Measurements from ENCODE around the gene PRUNE1.

DNA sequence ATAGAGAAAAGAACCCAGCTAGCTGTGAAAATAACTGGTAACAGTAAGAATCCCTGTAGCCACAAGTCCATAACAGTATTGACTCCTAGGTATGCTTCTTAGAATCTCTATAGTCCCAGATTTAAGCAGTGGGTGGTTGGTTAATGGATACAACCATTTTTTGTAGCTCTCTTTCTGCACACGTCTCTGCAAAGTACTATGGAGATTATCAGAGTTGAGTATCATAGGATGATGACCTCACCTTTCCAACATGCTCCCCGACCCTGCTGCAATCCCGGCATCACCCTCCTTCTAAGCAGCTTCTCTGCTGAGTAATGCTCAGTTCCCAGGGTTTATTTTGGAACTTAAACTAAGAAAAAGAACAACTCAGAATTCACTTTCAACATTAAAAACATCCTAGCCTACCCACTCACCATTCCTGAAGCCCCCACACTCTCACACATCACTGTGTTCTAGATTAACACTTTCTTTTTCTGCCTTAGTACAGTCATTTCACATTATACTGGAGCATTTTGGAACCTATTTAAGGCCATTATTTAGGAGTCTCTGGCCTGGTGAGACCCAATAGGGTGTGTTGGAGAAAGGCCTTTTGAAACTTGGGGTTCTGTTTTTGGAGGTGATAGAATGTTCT is 54.6 kb downstream of the PRUNE1 start:
- TF ChIP-seq EZH2 (IDR thresholded peaks at IDR 0.05; ENCODE audit: borderline replicate concordance) (no peak), EZH2phosphoT487 (IDR thresholded peaks at IDR 0.05; ENCODE audit: low read depth, severe bottlenecking, unreplicated experiment) (no peak)
- TF ChIP-seq, protein P1, sequence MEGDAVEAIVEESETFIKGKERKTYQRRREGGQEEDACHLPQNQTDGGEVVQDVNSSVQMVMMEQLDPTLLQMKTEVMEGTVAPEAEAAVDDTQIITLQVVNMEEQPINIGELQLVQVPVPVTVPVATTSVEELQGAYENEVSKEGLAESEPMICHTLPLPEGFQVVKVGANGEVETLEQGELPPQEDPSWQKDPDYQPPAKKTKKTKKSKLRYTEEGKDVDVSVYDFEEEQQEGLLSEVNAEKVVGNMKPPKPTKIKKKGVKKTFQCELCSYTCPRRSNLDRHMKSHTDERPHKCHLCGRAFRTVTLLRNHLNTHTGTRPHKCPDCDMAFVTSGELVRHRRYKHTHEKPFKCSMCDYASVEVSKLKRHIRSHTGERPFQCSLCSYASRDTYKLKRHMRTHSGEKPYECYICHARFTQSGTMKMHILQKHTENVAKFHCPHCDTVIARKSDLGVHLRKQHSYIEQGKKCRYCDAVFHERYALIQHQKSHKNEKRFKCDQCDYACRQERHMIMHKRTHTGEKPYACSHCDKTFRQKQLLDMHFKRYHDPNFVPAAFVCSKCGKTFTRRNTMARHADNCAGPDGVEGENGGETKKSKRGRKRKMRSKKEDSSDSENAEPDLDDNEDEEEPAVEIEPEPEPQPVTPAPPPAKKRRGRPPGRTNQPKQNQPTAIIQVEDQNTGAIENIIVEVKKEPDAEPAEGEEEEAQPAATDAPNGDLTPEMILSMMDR (IDR thresholded peaks at IDR 0.05; ENCODE audit: poor library complexity): no peak
